Stimulated activated CD8-positive, alpha-beta memory T cell treated with anti-CD3 and anti-CD28 coated beads, Interleukin-4, amount 100 ng/mL, for 1 hour (primary cell): ENCODE measurements around the gene PPARA.
"Not testable (repeated sequence)": the region's sequence is repeated elsewhere in the genome, so short reads cannot be mapped to it uniquely, and the experiment has no call there.

ENCODE experiments used
- DNase-seq, 2 donors: peaks; one replicate each; pipeline ENCODE4 v3.0.0-alpha.2; 2020; ENCODE audit warnings: low read depth in 2 of 2, low spot score in 1 of 2

Gene PPARA

DNA sequence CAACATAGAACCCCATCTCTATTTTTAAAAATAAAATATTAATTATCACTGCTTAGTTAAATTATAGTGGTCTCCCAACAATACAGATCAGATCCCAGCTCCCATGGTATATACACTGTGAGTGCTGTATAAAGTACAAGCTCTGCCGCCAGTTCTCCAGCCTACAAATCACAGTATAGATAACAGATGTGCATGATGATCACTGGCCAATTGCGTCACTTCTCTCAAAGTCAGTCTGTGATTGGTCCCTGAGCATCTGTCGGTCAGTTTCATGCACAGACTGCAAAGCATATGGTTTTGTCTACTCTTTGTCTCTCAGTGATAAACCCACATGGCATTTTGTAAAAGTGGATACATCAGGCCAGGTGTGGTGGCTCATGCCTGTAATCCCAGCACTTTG lies 15.7 kb downstream of the PPARA start:
- no peak for DNase-seq

DNA sequence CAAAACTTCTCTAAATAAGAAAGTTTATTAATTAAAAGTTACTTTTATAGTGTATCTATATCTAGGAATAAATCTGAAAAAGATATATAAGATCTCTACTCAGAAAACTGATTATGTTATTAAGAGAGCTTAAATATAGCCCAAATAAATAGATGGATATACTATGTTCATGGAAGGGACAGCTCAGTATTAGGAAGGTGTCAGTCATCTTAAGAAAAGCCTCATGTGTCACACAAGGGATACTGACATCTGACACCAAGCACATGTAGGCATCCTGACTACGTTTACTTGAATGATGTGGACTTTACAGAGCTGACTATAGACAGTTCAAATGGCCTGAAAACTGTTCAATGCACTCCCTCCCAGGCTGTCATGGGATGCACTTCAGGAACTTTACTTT lies 19.3 kb downstream of the PPARA start:
- no peak for DNase-seq

DNA sequence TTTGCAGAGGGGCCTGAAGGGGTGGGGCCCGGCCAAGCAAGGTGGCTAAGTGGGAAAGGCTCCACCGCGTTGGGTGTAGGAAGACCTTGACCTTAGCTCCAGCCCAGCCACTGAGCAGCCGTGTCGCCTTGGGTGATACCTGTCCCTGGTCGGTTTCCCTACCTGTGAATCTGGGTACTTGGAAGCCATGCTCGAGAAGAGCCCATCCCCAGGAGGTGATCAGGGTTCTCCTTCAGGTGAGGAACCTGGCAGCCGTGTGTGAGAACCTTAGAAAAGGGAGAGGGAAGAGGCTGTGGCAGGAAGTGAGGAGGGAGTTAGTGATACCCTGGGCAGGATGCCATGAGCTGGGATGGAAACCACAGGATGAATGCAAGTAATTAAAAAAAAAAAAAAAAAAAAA lies 21.6 kb downstream of the PPARA start:
- no peak for DNase-seq

DNA sequence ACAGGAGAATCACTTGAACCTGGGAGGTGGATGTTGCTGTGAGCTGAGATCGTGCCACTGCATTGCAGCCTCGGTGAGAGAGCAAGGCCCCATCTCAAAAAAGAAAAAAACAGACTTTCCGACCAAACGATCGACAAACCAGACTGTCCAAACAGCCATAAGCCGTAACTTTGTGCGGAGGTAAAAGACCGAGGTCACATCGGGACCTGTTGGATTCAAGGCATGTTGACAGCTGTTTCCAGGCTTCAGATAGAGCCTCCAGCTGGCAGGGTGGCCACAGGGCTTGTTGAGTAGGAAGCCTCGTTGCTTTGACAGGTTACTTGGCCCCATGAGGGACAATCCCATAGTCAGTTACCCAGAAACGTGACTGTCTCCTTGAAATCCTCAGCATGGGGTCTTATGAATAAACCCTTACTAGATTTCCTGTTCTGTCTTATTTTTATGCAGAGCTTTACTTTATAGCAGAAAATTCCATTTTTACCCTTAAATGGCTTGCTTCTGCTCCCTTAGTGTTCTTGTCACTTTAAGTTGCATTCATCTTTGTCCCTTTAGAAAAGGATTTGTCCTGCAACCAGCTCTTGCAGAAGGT lies 22.3 kb downstream of the PPARA start:
- no peak for DNase-seq

DNA sequence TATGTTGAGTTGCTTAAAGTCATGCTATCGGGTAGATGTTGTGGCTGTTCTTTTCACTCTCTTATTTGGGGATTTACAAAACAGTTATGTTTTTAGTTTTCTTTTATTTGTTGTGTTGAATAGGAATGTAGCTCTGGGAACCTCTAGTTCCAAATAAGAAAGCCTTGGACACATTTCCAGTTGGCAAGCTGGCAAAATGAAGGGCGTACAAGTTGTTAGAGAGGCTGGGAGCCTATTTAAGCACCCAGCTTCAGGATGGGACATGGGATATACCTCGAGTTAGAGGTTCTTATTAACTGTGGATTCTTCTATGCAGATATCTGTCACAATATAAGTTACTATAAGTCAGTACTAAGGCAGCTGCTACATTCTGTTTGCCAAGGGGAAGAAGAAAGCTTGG lies 22.8 kb downstream of the PPARA start:
- no peak for DNase-seq

DNA sequence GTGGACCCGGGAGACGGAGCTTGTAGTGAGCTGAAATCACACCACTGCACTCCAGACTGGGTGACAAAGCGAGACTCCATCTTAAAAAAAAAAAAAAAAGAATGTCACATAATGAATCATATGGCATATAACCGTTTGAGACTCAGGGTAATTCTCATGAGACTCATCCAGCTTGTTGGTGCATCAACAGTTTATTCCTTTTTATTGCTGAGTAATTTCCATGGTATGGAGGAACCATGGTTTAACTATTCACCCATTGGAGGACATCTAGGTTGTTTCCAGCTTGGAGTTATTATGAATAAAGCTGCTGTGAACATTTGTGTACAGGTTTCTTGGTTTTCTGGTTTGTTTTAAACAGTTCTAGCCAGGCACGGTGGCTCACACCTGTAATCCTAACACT lies 25.3 kb downstream of the PPARA start:
- DNase-seq = no peak

DNA sequence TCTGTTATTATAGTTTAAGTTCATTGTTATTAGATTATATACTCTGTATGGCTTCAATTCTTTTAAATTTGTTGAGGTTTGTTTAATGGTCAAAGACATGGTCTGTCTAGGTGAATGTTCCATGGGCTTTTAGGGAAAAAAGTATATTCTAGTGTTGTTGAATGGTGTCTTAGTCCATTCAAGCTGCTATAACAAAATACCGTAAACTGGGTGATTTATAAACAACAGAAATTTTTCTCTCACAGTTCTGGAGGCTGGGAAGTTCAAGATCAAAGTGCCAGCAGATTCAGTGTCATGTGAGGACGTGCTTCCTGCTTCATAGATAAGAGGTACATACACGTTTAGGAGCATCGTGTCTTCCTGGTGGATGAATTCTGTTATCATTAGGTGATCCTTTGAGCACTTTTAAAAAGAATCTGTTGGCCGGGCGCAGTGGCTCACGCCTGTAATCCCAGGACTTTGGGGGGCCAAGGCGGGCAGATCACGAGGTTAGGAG lies 26.2 kb downstream of the PPARA start:
- DNase-seq = no peak

DNA sequence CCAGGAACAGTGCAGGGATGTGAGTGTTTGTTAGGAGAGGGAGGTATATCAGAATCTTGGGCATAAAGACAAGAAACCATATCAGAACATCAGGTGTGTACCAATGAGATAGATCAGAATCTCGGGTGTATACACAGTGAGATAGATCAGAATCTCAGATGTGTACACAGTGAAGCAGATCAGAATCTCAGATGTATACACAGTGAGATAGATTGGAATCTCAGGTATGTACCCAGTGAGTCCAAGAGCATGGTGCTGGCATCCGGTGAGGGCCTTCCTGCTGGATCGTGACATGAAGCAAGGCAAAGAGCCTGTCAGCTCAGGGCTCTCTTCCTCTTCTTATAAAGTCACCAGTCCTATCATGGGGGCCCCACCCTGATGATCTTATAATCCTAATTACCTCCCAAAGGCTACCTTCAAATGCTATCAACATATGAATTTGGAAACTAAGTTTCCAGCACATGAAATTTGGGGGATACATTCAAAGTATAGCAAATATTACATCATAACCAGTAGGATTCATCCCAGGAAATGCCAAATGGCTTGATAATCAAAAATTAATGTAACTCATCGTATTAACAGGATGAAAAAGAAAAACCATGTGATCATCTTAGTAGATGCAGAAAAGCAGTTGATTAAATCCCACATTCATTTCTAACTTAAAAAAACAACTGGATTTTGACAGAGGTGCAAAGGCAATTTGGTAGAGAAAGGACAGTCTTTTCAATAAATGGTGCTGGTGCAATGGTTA lies 28.6 kb downstream of the PPARA start:
- no peak for DNase-seq

DNA sequence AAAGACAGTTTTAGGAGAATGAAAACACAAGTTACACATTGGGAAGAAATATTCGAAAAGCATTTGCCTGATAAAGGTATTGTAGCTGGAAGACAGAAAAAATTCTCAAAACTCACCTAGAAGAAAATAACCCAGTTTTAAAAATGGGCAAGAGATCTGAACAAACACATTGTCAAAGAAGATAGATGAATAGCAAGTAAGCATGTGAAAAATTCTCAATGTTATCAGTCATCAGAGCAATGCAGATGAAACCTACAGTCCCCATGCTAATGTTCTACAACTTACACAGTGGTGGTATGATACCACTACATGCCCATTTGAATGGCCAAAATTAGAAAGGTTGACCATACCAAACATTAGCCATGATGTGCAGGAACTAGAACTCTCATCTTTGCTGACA lies 29.4 kb downstream of the PPARA start:
- no peak for DNase-seq

DNA sequence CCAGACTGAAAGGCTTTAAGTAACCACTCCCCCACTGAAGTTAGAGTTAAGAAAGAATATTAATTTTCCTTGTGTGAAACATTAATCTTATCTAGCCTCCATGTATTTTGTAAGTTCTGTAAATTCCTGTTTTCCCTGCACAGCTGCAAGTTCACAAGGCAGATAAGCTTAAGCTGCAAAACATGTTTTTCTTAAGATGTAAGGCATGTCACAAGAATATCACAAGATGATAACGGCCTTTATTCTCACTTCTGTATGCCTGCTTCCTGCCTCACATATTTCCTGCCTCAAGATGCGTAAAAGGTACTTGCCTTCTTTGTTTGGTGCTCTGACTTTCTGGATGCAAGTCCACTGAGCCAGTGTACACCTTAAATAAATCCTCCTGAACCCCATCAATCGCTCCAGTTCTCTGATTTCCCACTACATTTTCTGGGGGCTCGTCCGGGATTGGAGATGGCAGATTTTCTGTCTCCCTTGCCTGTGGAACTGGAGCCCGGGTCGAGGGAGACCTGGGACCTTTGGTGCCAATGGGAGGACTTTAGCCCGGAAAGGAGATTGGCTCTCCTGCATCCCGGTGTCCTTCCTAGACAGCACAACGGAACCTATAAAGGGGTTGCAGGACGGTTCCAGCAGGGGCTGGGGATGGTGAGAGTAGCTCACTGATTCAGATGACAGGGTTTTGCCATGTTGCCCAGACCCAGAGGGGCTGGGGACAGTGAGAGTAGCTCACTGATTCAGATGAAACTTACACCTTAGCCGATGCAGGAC lies 30.2 kb downstream of the PPARA start:
- DNase-seq = no peak

DNA sequence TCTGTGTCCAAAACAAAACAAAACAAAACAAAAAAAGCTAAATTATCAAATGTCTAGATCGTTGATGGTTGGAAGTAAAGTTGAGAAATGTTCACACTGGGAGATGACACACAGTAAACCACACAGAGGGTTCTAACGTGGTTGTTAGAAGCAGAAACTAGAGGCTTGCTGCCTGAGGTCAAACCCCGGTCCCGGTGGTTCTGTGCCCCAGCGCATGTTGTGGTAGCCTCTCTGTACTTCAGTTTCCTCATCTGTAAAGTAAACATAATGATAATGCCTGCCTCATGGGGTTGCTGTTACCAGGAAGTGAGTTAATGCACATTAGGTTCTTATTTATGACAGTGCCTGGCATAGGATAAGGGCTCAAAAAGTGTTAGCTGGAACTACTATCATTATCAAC lies 33.4 kb downstream of the PPARA start:
- DNase-seq = no peak

DNA sequence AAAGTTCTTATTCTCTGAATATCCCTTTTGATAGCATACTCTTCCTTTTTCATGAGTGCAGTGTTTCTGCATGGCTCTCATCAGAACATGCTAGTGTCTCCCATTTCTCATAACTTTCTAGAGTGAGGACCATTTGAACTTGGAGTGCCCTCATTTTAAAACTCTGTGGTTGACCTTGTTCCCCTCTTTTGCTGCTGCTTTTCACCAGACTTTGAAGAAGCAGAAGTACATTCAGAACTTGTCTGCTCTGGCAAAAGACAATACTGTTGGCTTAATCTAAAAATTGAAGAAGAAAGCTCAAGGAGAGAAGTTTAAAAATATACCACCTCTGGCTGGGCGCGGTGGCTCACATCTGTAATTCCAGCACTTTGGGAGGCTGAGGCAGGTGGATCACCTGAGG lies 35.0 kb downstream of the PPARA start:
- DNase-seq = no peak

DNA sequence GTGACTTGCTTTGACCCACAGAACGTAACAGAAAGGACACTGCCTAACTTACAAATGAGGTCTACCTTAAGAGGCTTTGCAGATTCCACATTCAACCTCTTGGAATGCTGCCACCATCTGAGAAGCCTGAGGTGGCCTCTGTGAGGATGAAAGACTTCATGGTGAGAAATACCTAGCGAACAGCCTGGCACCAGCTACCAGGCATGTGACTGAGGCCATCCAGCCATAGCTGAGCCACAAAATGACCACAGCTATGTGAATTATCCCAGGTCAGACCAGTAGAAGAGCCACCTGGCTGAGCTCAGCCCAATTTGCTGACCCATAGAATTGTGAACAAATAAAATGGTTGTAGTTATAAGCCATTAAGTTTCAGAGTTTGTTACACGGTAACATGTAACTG lies 37.5 kb downstream of the PPARA start:
- DNase-seq = no peak

DNA sequence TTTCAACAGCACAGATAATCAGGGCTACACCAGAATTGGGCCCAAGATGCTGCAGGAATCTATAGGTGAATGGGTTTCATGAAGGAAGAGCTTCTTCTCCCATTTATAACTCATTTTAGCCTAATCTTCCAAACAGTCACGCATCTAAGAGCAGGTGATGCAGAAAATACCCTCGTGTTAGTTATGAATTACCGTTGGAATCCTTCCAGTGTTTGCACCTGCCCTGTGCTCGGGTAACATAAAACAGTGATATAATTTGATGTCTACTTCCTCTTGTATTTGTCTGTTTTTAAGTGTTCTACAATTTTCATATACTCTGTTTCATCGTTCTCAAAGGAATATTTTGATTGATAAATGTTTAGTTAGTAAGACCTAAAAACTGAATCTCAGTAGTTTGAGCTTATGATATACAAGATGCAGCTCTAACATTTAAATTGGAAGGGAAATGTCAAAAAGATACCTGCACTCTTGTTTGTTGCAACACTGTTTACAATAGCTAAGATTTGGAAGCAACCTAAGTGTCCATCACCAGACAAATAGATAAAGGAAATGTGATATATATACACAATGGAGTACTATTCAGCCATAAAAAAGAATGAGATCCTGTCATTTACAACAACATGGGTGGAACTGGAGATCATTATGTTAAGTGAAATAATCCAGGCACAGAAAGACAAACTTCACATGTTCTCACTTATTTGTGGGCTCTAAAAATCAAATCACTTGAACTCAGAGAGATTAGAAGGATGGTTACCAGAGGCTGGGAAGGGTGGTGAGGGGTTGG lies 42.1 kb downstream of the PPARA start:
- DNase-seq = no peak

DNA sequence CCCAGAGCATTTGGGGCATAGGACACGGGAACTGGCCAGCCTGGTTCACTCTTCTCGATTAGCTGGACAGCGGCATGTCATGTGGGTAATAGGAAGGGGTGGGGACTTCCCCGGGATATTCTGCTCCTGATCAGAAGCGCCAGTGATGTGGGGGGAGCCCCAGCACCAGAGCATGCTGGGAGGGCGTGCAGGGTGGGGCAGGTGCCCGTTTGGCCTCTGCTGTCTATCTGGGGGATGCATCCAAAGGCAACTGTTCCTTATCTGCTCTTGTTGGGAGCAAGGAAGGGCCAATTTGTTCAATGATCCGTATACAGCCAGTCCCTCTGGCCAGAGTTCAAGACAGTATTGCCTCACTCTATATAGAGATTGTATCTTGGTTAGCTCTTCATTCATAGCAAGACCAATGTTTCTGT lies 43.6 kb downstream of the PPARA start:
- DNase-seq = no peak

DNA sequence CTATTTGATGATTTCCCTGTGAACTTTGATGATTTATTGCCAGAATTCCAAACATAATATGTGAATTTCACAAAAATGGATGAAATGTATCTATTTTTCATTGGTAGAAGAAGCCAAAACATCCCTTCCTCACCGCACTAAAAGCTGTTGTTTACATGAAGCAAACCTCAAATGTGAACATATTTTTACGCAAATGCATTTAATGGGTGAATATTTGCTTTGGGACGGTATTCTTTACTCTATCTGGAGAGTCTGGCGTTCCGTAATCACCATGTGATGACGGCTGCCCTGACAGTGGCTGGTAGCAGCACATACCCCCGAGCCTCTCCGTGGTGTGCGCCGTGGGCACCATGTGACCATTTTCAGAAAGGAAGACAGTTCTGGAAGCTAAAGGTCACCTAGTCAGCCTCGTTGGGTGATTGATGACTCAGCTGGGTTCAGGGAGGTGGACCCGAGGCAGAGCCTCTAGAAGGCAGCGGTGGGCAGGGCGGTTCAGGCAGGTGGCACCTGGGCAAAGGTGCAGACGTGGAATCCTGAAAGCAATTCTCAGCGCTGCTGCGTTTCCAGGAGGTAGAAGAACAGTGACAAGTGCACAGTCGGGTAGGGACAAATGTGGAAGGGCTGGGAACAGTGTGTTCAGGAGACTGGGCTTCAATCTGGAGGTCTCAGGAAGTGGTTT lies 45.3 kb downstream of the PPARA start:
- no peak for DNase-seq

DNA sequence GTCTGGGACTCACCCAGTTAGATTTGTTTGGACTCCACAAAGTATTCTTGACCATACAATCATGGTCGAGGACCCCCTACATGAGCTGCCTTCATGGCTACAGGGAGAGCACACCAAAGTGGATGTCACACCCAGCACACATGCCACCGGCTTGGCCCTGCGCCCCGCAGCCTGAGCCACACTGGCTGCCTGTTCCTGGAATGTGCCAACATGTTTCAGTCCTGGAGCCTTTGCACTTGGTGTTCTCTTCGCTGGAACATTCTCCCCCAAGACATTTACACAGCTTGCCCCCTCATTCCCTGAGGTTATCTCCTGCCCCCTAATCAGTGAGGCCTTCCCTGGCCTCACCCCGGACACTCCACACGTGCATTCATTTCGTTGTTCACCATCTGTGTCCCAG lies 46.0 kb downstream of the PPARA start:
- DNase-seq = no peak

DNA sequence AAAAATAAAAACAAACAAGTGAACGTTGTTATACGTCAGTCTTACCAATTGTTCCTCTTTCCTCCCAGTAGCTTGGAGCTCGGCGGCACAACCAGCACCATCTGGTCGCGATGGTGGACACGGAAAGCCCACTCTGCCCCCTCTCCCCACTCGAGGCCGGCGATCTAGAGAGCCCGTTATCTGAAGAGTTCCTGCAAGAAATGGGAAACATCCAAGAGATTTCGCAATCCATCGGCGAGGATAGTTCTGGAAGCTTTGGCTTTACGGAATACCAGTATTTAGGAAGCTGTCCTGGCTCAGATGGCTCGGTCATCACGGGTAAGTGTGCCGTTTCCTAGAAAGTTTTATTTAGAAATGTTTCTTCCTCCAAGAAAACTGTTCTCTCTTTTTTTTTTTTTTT lies 47.9 kb downstream of the PPARA start:
- DNase-seq = no peak

DNA sequence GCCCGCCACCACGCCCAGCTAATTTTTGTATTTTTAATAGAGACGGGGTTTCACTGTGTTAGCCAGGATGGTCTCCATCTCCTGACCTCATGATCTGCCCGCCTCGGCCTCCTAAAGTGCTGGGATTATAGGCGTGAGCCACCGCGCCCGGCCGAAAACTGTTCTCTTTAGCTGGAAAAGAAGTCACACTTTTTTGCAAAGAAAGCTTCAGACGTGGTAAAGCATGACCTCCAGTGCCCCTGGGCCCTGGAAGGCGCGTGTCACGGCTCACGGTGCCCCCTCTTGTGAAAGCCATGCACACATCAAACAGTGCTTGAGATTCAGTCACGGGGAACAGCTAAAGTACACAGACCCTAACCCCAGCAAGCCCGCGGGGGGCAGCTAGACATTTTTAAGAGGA lies 48.5 kb downstream of the PPARA start:
- DNase-seq = not testable (repeated sequence)

DNA sequence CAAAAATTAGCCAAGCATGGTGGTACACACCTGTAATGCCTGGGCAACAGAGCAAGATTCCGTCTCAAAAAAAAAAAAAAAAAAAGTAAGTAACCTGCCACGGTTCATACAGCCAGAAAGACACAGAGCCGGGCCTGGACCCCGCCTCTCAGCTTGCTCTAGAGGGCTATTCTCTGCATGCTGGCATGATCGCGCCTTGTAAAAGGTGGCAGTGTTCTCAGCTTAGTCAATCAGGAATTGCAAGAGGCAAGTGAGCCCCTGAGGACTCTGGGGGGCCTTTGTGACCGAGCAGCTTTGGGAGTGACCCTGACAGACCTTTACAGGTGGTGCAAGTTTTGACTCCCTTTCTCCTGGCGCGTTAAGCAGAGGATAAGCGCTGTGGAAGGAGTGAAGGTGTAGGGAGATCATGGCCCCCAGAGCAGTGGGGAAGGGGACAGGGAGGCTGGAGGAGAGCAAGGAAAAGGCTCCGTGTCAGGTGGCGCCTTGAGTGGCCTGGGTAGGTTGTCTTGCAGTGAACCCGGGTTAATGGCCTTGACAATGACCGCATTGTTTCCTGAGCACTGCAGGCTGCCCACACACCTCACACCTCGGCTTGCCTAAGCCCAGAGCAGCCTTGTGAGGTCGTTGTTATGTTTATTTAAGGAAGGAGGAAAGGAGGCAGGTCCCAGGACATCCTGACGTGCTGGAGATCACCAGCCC lies 50.9 kb downstream of the PPARA start:
- DNase-seq = no peak
